ENCODE results near the gene SPARCL1. TPM values are rescaled to one million over a fixed set of nuclear protein-coding genes. Genes with fewer than 3 reads are reported as not detected.

Gene SPARCL1
- total and polyA plus RNA-seq, 2 donors (not counting 3 experiments of a cell fraction or from before 2014, with no cell fraction given), result not detected

GRCh38 chr4:87547016-87547708 is 18.0 kb upstream of the SPARCL1 start:
- H2AFZ ChIP-seq (ENCODE audit: low read depth, low read length), result no peak overlapping the region
- no TSS peak for BruUV-seq (replicated peaks)
- H3K4me2 ChIP-seq (ENCODE audit: insufficient read depth, low read length), result no peak overlapping the region
- no peaks in the 10 kb centered on the region for H3K36me3 ChIP-seq (ENCODE audit: control insufficient read depth in 2 of 2, extremely low read depth in 1 of 2, insufficient read depth in 2 of 2, low read length in 2 of 2)
- H3K27me3 ChIP-seq (ENCODE audit: control insufficient read depth in 2 of 2, insufficient read depth in 2 of 2, low read length in 2 of 2), result peaks cover 0 to 2% of the 10 kb centered on the region in 2 experiments
- no peaks in the 10 kb centered on the region for H3K9me1 ChIP-seq (replicated peaks; ENCODE audit: control insufficient read depth, extremely low read depth, insufficient read depth, low read length)
- H3K79me2 ChIP-seq (ENCODE audit: control insufficient read depth, insufficient read depth, low read length), result no peaks in the 10 kb centered on the region
- dilution Hi-C loops (cut with MboI; ENCODE audit: extremely low pct_ligation_motif_present, low sequenced_read_pairs) (no loop called here), intact Hi-C loops (cut with micrococcal nuclease) (no loop called here)
- ChIA-PET POLR2A (no interaction called here), CTCF (no interaction called here)
- FAIRE-seq (no peak), DNase-seq (ENCODE audit: low read depth, low spot score) (no peak)
- no peaks in the 10 kb centered on the region for H4K20me1 ChIP-seq (replicated peaks; ENCODE audit: control insufficient read depth, extremely low read depth, insufficient read depth, low read length)
- H3K4me3 ChIP-seq (replicated peaks in 1 of 3; ENCODE audit: insufficient read depth in 1 of 3, low read depth in 1 of 3, low read length in 3 of 3), result no peak overlapping the region
- H3K9me3 ChIP-seq (replicated peaks; ENCODE audit: control insufficient read depth, insufficient read depth, low read length), result no peaks in the 10 kb centered on the region
- H3K9ac ChIP-seq (replicated peaks; ENCODE audit: extremely low read depth, insufficient read depth, low read length), result no peak overlapping the region
- no peak overlapping the region for H3K27ac ChIP-seq (ENCODE audit: insufficient read depth, low read depth, low read length)
- TF ChIP-seq CTCF (IDR thresholded peaks at IDR 0.05; ENCODE audit: extremely low read depth in 1 of 2, insufficient read depth in 1 of 2, low read depth in 1 of 2, low read length in 2 of 2), result no peak
- H3K4me1 ChIP-seq (ENCODE audit: control insufficient read depth, extremely low read depth, insufficient read depth, low read length), result no peaks in the 10 kb centered on the region

GRCh38 chr4:87545052-87545451 is 15.9 kb upstream of the SPARCL1 start:
- ChIA-PET CTCF (interaction anchor here (1.1 to 3.9 kb wide), 8 partner anchors 11 to 429 kb away, joined by 4 to 130 read pairs (median 9); no protein-coding TSS in a partner anchor), POLR2A (no interaction called here)
- H3K79me2 ChIP-seq (ENCODE audit: control insufficient read depth, insufficient read depth, low read length), result no peaks in the 10 kb centered on the region
- TF ChIP-seq MYC (IDR thresholded peaks at IDR 0.05; ENCODE audit: low read depth, low read length) (no peak), JUN (IDR thresholded peaks at IDR 0.05; ENCODE audit: borderline replicate concordance, insufficient read depth, insufficient read length, low read depth) (no peak), MAX (IDR thresholded peaks at IDR 0.05; ENCODE audit: insufficient read depth, insufficient read length) (no peak), GATA2 (IDR thresholded peaks at IDR 0.05; ENCODE audit: insufficient read depth, insufficient read length, low read depth, low read length) (no peak), EZH2 (IDR thresholded peaks at IDR 0.05; ENCODE audit: borderline replicate concordance, low read depth, low read length, severe bottlenecking) (no peak), FOS (IDR thresholded peaks at IDR 0.05; ENCODE audit: borderline replicate concordance, insufficient read depth, low read length) (no peak), CTCF (IDR thresholded peaks at IDR 0.05; ENCODE audit: extremely low read depth in 1 of 2, insufficient read depth in 1 of 2, low read depth in 1 of 2, low read length in 2 of 2) (no peak), POLR2AphosphoS5 (IDR thresholded peaks at IDR 0.05; ENCODE audit: insufficient read depth, low read depth, low read length) (no peak), POLR2A (IDR thresholded peaks at IDR 0.05; ENCODE audit: low read depth, low read length) (no peak)
- no TSS peak for BruUV-seq (replicated peaks)
- H3K36me3 ChIP-seq (ENCODE audit: control insufficient read depth in 2 of 2, extremely low read depth in 1 of 2, insufficient read depth in 2 of 2, low read length in 2 of 2), result no peaks in the 10 kb centered on the region
- dilution Hi-C loops (cut with MboI; ENCODE audit: extremely low pct_ligation_motif_present, low sequenced_read_pairs) (no loop called here), intact Hi-C loops (cut with micrococcal nuclease) (no loop called here)
- H3K4me3 ChIP-seq (replicated peaks in 1 of 3; ENCODE audit: insufficient read depth in 1 of 3, low read depth in 1 of 3, low read length in 3 of 3), result no peak overlapping the region
- no peak for DNase-seq (ENCODE audit: low read depth, low spot score)
- H3K4me2 ChIP-seq (ENCODE audit: insufficient read depth, low read length), result no peak overlapping the region
- H3K9ac ChIP-seq (replicated peaks; ENCODE audit: extremely low read depth, insufficient read depth, low read length), result no peak overlapping the region
- no peaks in the 10 kb centered on the region for H3K9me3 ChIP-seq (replicated peaks; ENCODE audit: control insufficient read depth, insufficient read depth, low read length)
- peaks cover 0 to 5% of the 10 kb centered on the region in 2 experiments for H3K27me3 ChIP-seq (ENCODE audit: control insufficient read depth in 2 of 2, insufficient read depth in 2 of 2, low read length in 2 of 2)
- no peak overlapping the region for H2AFZ ChIP-seq (ENCODE audit: low read depth, low read length)
- H4K20me1 ChIP-seq (replicated peaks; ENCODE audit: control insufficient read depth, extremely low read depth, insufficient read depth, low read length), result no peaks in the 10 kb centered on the region
- FAIRE-seq, result no peak
- no peaks in the 10 kb centered on the region for H3K4me1 ChIP-seq (ENCODE audit: control insufficient read depth, extremely low read depth, insufficient read depth, low read length)
- H3K9me1 ChIP-seq (replicated peaks; ENCODE audit: control insufficient read depth, extremely low read depth, insufficient read depth, low read length), result no peaks in the 10 kb centered on the region
- no peak overlapping the region for H3K27ac ChIP-seq (ENCODE audit: insufficient read depth, low read depth, low read length)

All from endothelial cell of umbilical vein (primary cell).